IPS-NIHi7 (cell line): Measurements from ENCODE around the gene AOPEP.
A peak's percentile ranks its signal among the peaks of the same experiment; 100 is the strongest.

Source experiments
- DNase-seq: peaks from one replicate; pipeline ENCODE4 v3.0.0; 2012; ENCODE audit warnings: mixed read lengths; ENCODE audit errors: extremely low spot score

AOPEP gene, protein sequence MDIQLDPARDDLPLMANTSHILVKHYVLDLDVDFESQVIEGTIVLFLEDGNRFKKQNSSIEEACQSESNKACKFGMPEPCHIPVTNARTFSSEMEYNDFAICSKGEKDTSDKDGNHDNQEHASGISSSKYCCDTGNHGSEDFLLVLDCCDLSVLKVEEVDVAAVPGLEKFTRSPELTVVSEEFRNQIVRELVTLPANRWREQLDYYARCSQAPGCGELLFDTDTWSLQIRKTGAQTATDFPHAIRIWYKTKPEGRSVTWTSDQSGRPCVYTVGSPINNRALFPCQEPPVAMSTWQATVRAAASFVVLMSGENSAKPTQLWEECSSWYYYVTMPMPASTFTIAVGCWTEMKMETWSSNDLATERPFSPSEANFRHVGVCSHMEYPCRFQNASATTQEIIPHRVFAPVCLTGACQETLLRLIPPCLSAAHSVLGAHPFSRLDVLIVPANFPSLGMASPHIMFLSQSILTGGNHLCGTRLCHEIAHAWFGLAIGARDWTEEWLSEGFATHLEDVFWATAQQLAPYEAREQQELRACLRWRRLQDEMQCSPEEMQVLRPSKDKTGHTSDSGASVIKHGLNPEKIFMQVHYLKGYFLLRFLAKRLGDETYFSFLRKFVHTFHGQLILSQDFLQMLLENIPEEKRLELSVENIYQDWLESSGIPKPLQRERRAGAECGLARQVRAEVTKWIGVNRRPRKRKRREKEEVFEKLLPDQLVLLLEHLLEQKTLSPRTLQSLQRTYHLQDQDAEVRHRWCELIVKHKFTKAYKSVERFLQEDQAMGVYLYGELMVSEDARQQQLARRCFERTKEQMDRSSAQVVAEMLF

DNA sequence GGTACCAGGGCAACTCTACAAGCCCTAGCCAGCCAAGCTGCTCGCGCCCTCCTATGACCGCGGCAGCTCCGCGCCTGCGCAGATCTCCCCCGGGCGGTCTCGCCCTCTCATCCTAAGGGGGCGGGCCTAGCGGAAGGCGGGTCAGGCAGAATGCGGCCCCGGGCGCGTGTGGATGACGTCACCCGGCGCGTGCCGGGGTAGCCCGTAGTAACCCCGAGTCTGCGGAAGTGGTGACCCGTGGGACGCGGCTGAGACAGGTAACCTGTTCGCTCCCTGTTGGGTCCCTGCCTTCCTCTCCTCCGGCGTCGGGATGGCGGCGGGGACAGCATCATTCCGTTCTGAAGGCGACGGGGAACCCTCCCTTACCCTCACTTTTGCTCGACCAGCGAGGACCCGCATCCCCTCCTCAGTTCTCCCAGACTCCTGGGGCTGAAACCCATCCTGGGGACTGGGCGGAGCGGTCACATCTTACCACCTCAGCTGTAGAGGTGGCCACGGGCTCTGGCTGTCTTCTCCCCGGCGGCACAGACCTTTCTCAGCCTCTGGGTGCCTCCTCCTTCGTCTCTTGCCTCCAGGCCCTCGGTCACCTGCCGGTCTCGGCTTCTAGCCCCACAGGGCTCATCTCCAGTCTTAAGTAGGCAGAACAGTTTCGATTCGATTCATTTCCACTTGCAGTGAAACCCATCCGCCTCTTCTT lies at the start of gene AOPEP:
Gene AOPEP, plus strand, starts transcription at position 205 of the 697 bp plus-strand sequence. CDS start 33,085 bp downstream, outside the sequence.
- peak; percentile 100 for DNase-seq

GRCh38 chr9:94677929-94678328 lies 48.6 kb upstream of the AOPEP start:
- no peak for DNase-seq

GRCh38 chr9:94679587-94679986 lies 46.9 kb upstream of the AOPEP start:
- no peak for DNase-seq

DNA sequence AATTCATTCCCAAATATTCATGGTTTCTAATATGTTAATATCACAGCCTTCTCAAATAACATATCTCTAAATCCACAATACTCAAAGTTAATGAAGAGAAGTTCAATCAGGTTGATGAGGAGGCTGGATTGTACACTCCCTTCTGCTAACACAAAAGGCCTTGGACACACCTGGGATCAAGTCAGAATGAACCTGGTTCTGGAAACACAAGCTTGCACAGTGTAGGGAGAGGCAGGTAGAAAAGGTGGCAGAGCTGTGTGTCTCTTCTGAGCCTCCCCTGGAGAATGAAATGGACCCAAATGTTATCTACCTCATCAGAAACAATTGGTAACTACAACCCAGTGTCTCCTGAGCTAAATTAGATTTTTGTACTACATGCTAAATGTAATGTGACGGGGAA lies 46.5 kb upstream of the AOPEP start:
- no peak for DNase-seq

DNA sequence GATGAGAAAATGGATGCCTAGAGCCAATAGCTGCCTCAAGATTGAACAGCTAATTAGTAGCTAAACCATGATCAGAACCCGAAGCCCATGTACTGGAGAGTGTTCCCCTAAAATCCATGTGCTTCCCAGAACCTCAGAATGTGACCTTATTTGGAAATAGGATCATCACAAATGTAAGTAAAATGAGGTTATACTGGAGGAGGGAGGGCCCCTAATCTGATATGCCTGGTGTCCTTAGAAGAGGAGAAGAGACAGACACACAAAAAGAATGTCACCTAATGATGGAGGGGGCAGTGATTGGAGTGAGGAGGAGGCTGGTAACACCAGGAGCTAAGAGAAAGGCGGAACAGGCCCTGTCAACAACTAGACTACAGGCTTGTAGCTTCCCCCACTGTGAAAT lies 45.9 kb upstream of the AOPEP start:
- DNase-seq: no peak

DNA sequence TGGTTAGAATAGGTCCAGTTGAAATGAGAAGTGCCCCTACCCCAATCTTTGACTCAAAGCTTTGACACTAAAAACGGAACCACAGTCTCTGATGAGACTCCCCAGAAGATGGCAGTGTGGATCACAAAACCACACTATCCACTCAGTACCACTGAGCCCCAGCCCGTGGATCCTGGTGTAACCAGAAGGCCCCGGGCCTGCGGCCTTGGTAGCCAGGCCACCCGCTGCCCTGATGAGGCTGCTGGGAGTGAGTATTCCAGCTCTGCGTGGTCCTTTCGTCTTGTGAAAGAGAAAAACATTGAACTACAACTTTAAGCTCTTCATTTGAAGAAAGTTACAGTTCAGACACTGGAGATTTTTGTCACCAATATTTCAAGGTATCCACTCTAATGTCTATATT lies 45.0 kb upstream of the AOPEP start:
- DNase-seq: peak; percentile 79

GRCh38 chr9:94685359-94685758 lies 41.1 kb upstream of the AOPEP start:
- no peak for DNase-seq

DNA sequence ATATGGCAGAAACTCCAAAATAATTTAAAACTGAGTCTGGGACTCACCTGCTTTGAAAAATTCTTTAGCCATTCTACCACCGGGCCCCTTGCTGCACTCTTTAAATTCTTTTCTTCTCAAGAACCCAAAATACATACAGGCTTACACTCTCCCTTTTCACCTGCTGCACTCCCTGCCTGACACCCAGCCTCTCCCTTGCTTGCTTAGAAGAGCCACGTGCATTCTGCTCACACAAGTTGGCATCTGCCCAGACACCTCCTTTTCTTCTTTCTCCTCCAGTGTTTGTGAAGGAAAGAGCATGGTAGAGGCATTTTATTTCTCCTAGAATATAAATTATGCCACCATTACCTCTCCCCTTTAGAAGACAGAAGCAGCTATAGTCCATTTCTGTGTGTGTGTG lies 39.0 kb upstream of the AOPEP start:
- DNase-seq: no peak

GRCh38 chr9:94690344-94690743 lies 36.2 kb upstream of the AOPEP start:
- no peak for DNase-seq

- DNase-seq: peak; percentile 15
Measured at GRCh38 chr9:94692601-94693000, 33.9 kb upstream of the AOPEP start.

DNA sequence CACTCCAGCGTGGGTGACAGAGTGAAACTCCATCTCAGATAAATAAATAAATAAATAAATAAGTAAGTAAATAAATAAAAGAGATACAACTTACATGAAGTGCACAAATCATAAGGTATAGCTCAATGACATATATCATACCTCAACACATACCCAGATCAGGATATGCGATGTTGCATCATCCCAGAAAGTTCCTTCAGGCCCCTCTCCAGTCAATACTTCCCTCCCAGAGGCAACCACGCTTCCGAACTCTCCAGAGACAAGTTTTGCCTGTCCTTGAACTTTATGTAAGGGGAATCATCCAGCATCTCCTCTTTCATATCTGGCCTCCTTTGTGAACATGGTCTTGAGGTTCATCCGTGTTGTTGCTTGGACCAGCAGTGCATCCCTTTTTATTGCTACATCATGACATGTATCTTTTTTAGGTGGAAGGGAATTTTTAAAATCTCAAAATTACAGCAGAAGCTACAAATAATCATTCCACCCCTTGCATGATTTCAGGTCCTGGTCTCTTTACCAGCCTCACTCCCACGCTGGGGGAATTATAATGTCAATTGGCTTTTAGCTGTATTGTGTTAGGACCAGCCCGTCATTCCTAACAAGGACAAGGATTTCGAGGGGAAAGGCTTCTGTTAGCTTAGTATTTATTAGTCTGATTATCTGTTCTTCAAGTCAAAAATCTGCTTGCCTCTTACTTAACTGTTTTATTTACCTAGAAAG lies 32.9 kb upstream of the AOPEP start:
- DNase-seq: no peak

GRCh38 chr9:94696545-94696944 lies 30.0 kb upstream of the AOPEP start:
- no peak for DNase-seq

DNA sequence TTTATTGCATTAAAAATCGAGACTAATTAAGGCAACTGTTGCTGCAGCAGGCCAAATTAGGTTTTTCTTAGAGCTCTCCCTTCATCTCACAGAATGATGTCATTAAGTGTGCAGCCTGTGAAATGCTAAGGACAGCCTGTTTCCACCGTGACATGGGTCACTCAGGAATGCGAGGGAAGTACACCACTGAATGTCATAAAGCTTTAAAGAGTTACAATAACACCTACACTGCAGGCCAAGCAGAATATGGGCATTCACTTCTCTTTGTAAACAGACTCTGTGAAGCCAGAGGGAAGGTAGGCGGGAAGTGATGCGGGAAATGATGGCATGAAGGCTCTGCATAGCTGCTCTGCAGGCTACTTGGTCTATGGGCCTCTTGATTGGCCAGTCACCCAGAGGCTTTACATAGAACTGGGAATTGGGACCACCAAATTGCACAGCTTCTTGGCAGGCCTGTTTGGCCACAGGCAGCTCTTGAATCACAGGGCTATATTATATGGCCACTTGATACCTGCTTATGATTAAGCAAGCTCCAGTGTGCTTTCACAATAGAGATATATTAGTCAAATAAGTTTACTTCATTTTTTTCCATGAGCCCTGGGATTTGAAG lies 28.4 kb upstream of the AOPEP start:
- peak; percentile 36 for DNase-seq

GRCh38 chr9:94699715-94700373 lies 26.7 kb upstream of the AOPEP start:
- no peak for DNase-seq

GRCh38 chr9:94700445-94700844 lies 26.1 kb upstream of the AOPEP start:
- no peak for DNase-seq

DNA sequence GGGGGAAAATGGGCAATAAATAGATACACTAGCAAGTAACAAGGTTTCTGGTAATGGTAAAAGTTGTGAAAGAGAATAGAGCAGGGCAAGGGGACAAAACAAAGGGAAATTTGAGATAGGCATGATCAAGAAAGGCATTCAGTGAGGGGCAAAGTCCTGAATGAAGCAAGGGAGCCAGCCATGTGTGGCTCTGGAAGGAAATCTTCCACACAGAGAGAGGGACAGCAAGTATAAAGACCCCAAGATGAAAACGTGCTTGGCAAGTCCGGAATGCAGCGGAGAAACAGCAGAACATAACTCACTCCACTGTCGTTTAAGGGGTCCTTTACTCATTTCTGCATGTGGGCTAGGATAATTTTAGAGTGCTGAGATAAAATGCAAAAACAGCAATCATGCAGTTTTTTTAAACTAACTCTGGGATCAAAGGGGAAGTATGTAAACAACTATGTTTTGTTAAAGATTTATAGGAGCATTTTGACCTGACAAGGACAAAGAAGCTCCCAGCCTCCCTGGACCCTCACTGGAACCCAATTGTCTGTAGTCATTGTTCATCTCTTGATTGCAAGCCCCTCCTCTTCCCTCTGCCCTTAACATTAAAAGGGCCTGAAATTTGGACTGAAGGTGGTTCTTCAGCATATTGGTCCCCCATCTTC lies 22.9 kb upstream of the AOPEP start:
- no peak for DNase-seq

- DNase-seq: no peak
Measured at GRCh38 chr9:94705162-94705702, 21.3 kb upstream of the AOPEP start.

DNA sequence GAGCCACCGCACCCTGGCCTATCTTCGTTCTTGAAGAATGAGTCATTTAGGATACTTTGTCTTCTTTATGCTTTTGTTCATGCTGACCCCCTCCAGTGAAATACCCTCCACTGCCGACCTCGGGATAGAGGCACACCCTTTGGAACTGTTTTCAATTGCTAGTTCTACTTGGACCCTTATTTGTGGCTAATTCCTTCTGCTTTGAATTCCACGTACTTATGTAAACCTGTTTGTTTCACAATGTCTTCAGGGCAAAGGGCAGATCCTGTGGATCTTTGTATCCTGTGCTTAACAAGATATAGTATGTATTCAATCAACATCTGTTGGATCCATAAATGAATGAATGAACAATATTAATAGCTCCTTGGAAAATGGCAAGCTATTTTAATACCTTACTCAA lies 19.6 kb upstream of the AOPEP start:
- no peak for DNase-seq

DNA sequence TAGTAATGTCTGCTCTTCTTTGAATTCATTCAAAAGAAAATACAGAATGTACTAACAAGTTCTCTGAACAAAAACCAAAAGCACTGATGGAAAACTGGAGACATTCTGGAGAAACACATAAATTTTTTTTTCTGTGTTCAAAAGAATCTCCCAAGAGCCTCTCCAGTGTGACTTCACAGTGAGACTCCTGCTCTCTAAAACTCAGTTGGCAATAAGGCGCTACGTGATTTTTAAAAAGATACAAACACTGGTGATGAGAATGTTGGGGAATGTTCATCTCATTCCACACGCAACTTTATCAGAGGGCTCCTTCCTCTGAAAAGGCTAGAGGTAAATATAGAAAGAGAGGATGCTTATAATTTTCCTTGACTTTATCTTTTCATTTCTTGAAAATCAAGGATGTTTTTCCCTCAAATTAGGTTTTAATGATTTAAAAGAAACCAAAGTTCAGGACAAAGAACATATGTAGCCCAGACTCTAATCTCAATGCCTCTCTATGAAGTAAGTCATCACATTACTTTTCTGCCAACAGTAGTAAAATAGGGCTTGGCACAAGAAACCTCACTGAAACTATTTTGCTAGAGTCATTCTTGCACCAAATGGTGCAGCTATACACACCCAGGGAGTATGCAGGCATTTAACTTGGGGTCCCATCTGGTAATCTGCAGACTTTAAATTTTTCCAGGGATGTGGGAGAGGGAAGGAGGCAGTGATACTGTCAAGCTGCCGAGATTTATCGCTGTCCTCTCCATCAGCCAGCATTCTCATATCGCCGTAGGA lies 12.9 kb upstream of the AOPEP start:
- DNase-seq: no peak
